NCI-H2196 (cell line): ENCODE results near the gene SPRY2.

Source experiments
- DNase-seq: peaks from one replicate; lab custom pipeline; 2025; ENCODE audit not compliant: unreplicated experiment; lab: John Stamatoyannopoulos, UW

The SPRY2 gene

GRCh38 chr13:80341101-80341755 lies at the start of gene SPRY2:
SPRY2 (minus strand) TSS chr13:80341126; CDS start chr13:80337705, 3,421 bp downstream.
- DNase-seq, result peak; percentile 73

GRCh38 chr13:80390338-80390737 lies 49.4 kb upstream of the SPRY2 start:
- DNase-seq, result no peak

GRCh38 chr13:80389073-80390038 lies 48.4 kb upstream of the SPRY2 start:
- no peak for DNase-seq

GRCh38 chr13:80388506-80388905 lies 47.6 kb upstream of the SPRY2 start:
- no peak for DNase-seq

GRCh38 chr13:80386592-80386991 lies 45.7 kb upstream of the SPRY2 start:
- DNase-seq, result no peak

GRCh38 chr13:80386002-80386401 lies 45.1 kb upstream of the SPRY2 start:
- DNase-seq, result no peak

GRCh38 chr13:80382576-80382975 lies 41.6 kb upstream of the SPRY2 start:
- no peak for DNase-seq

- no peak for DNase-seq
Measured at GRCh38 chr13:80379245-80379644, 38.3 kb upstream of the SPRY2 start.

- DNase-seq, result no peak
Measured at GRCh38 chr13:80376554-80376953, 35.6 kb upstream of the SPRY2 start.

- DNase-seq, result no peak
Measured at GRCh38 chr13:80374901-80375300, 34.0 kb upstream of the SPRY2 start.

GRCh38 chr13:80374444-80374843 lies 33.5 kb upstream of the SPRY2 start:
- DNase-seq, result no peak

GRCh38 chr13:80371840-80372509 lies 31.0 kb upstream of the SPRY2 start:
- DNase-seq, result no peak

- DNase-seq, result no peak
Measured at GRCh38 chr13:80367473-80367872, 26.5 kb upstream of the SPRY2 start.

- no peak for DNase-seq
Measured at GRCh38 chr13:80363890-80364503, 23.1 kb upstream of the SPRY2 start.

- no peak for DNase-seq
Measured at GRCh38 chr13:80362481-80362880, 21.6 kb upstream of the SPRY2 start.

GRCh38 chr13:80361883-80362327 lies 21.0 kb upstream of the SPRY2 start:
- no peak for DNase-seq

- no peak for DNase-seq
Measured at GRCh38 chr13:80361298-80361697, 20.4 kb upstream of the SPRY2 start.

GRCh38 chr13:80360453-80360800 lies 19.5 kb upstream of the SPRY2 start:
- DNase-seq, result no peak

GRCh38 chr13:80359778-80360452 lies 19.0 kb upstream of the SPRY2 start:
- DNase-seq, result no peak

GRCh38 chr13:80359414-80359777 lies 18.5 kb upstream of the SPRY2 start:
- no peak for DNase-seq
